Lung microvascular endothelial cell (primary cell): ENCODE measurements around the gene OXCT2. TPM values are rescaled to one million over a fixed set of nuclear protein-coding genes. Genes with fewer than 3 reads are reported as not detected.
A peak's percentile ranks its signal among the peaks of the same experiment; 100 is the strongest.

ENCODE experiments used
- DNase-seq, 2 donors: peaks; one replicate each; pipeline versions ENCODE4 v3.0.0 to v3.0.0-alpha.2; 2010; ENCODE audit warnings: low read depth in 2 of 2
- total RNA-seq: library from RNA; depleted of rRNA; stranded (reverse); fragments of >200 nt; gene quantifications from 2 replicates; pipeline ENCODE4 v1.2.1, GENCODE V29; 2014

OXCT2 gene
- total RNA-seq, 1 donor from 2014 or later = 4.2 TPM

- no peak for DNase-seq
Observed at GRCh38 chr1:39733161-39733560, 38.0 kb downstream of the OXCT2 start.

- DNase-seq = no peak
Observed at GRCh38 chr1:39732730-39733129, 38.4 kb downstream of the OXCT2 start.

DNA sequence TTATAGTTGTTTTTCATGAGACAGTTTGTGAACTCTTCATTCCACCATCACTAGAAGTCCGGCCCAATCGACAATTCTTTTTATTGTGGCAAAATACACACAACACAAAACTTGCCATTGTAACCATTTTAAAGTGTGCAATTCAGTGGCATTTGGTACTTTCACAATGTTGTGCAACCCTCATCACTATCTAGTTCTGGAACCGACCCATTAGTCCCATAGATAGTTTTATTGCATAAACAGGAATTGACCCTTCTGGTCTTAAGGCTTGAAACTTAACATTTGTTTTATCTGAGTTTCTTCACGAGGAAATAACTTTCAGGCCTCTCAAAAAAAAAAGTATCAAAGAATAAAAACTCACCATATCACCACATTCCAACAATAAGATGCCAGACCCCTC is 41.3 kb downstream of the OXCT2 start:
- no peak for DNase-seq

DNA sequence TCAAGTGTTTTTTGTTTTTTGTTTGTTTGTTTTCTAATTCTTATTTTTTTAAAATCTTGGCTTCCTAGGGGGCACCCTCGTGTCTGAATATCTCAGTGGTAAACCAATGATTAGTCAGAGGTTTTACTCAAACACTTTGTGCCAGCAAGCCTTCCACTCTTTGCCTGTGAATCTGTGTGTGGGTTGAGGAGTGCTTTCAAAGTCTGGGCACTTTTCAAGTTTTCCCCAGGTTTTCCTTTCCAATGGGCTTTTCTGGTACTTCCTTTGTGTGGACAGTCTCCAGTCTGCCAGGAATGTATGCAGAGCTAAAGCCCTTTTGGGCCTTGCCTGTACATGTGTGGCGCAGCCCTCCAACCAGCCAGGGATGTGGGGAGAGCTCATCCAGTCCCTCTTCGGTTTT is 42.1 kb downstream of the OXCT2 start:
- DNase-seq = no peak

- no peak for DNase-seq
Observed at GRCh38 chr1:39727932-39728317, 43.2 kb downstream of the OXCT2 start.

DNA sequence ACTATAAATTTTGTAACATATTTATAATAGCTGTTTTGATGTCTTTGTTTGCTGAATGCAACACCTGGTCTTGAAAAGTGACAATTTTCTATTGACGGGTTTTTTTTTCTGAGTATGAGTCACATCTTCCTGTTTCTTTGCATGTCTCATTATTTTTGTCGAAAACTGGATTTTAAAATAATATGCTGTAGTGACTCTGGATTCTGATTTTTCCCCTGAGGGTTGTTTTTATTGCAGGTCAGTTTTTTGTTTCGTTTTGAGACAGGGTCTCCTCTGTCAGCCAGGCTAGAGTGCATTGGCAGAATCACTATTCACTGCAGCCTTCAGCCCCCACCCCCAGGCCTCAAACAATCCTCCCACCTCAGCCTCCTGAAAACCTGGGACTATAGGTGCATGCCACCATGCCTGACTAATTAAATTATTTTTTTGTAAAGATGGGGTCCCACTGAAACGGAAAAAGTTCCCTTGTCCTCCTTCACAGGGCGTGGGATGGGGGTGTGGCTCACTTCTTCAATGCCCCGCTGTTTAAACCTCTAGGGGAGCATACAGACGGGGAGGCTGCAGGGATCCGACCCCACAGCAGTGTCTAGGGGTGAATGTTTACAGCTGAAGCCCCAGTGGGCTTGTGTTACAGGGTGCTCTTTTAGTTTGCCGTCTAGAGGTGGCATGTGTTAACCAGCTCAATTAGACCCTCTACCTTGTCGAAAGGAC is 43.8 kb downstream of the OXCT2 start:
- DNase-seq = peak; percentile 23 to 30

DNA sequence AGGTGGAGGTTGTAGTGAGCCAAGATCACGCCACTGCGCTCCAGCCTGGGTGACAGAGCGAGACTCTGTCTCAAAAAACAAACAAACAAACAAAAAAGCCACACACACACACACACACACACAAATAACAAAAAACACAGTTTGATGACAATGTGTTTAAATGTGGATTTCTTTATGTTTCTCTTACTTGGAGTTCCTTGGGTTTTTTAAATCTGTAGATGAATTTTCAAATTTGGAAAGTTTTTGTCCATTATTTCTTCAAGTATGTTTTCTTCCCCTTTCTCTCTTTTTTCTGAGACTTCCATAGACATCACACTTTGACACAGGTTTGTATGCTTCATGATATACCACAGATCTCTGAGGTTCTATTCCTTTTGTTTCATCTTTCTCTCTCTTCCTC is 44.5 kb downstream of the OXCT2 start:
- DNase-seq = no peak

GRCh38 chr1:39722495-39722894 is 48.7 kb downstream of the OXCT2 start:
- DNase-seq = peak in 1 of 2 donors; percentile 25

DNA sequence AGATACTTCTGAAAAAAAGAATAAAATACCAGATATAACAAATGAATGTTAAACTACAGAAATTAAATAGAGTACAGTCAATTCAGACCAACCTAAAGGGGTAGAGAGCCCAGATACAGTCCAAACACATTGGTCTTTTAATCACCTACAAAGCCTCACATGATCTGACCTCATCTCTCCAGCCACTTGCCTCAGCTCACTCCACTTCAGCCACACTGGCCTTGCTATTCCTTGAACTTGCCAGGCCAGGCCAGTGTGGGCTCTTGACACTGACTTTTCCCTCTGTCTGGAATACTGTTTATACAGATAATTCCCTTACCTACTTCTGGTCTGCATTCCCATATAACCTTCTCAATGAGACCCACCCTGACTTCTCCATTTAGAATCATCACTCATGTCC is 49.5 kb downstream of the OXCT2 start:
- no peak for DNase-seq

- DNase-seq = peak; percentile 63 to 77
Observed at GRCh38 chr1:39720094-39720999, 50.8 kb downstream of the OXCT2 start.

Other genes starting within 250 kb of the OXCT2 start
- gene PABPC4, start 194.6 kb downstream of the OXCT2 start, total RNA-seq = 122 and 124 TPM in 2 replicates
- gene HEYL, start 131.7 kb downstream of the OXCT2 start, total RNA-seq = under 0.01 TPM in 1 of 2 replicates, not detected in the other
- gene NT5C1A, start 99.2 kb downstream of the OXCT2 start, total RNA-seq = not detected in 2 replicates
- not detected in 2 replicates for gene HPCAL4, start 79.9 kb downstream of the OXCT2 start, total RNA-seq
- 28.1 and 38.7 TPM in 2 replicates for gene PPIE, start 32.5 kb downstream of the OXCT2 start, total RNA-seq
- gene BMP8B, start 17.5 kb upstream of the OXCT2 start, total RNA-seq = under 0.01 and 0.20 TPM in 2 replicates
- 11.7 and 13.1 TPM in 2 replicates for gene TRIT1, start 112.2 kb upstream of the OXCT2 start, total RNA-seq
- 0.20 and 0.44 TPM in 2 replicates for gene MYCL, start 130.6 kb upstream of the OXCT2 start, total RNA-seq
- gene MFSD2A, start 183.8 kb upstream of the OXCT2 start, total RNA-seq = under 0.01 and 0.44 TPM in 2 replicates